ENCODE measurements around the gene SAMD11. TPM values are rescaled to one million over a fixed set of nuclear protein-coding genes. Genes with fewer than 3 reads are reported as not detected.

Gene SAMD11
- total RNA-seq, 4 donors from 2014 or later = not detected

- TF ChIP-seq, protein P1, sequence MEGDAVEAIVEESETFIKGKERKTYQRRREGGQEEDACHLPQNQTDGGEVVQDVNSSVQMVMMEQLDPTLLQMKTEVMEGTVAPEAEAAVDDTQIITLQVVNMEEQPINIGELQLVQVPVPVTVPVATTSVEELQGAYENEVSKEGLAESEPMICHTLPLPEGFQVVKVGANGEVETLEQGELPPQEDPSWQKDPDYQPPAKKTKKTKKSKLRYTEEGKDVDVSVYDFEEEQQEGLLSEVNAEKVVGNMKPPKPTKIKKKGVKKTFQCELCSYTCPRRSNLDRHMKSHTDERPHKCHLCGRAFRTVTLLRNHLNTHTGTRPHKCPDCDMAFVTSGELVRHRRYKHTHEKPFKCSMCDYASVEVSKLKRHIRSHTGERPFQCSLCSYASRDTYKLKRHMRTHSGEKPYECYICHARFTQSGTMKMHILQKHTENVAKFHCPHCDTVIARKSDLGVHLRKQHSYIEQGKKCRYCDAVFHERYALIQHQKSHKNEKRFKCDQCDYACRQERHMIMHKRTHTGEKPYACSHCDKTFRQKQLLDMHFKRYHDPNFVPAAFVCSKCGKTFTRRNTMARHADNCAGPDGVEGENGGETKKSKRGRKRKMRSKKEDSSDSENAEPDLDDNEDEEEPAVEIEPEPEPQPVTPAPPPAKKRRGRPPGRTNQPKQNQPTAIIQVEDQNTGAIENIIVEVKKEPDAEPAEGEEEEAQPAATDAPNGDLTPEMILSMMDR (IDR thresholded peaks at IDR 0.05; ENCODE audit: low read depth) = no peak
Observed at GRCh38 chr1:970973-971730, 47.4 kb downstream of the SAMD11 start.

- TF ChIP-seq, protein P1 (IDR thresholded peaks at IDR 0.05; ENCODE audit: low read depth) = no peak
Observed at GRCh38 chr1:971751-972506, 48.2 kb downstream of the SAMD11 start.

GRCh38 chr1:972726-973458 lies 49.2 kb downstream of the SAMD11 start:
- TF ChIP-seq, protein P1 (IDR thresholded peaks at IDR 0.05; ENCODE audit: low read depth) = no peak

GRCh38 chr1:973459-974292 lies 50.0 kb downstream of the SAMD11 start:
- TF ChIP-seq, protein P1 (IDR thresholded peaks at IDR 0.05; ENCODE audit: low read depth) = no peak

GRCh38 chr1:974293-974640 lies 50.5 kb downstream of the SAMD11 start:
- TF ChIP-seq, protein P1 (IDR thresholded peaks at IDR 0.05; ENCODE audit: low read depth) = no peak

DNA sequence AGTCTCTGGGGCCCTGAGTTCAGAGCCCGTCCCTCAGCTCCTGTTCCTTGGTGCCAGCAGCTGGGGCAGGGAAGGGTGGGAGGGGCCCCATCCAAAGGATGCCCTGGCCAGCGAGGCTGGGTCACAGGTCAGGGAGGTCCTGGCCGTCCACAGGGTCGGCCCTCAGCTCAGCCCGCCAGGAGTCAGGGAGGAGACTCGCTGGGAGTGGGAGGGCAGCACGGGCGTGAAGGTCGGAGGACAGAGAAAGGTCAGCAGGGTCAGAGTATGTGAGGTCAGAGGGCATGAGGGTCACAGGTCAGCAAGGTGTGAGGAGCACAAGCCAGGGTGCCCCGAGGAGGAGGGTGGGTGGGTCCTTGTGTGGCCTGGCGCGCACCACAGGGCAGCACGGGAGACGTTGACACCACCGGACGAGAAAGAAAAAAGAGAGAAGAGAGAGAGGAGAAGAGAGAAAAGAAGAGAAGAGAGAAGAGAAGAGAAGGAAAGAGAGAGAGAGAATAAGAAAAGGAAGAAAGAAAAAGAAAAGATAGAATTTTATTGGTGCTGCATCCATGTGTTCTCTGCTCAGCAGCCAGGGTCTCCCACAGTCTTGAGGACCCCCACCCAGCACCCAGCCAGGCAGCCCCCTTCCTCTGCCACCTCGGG lies 51.1 kb downstream of the SAMD11 start:
- TF ChIP-seq, protein P1 (IDR thresholded peaks at IDR 0.05; ENCODE audit: low read depth) = no peak

All from subcutaneous adipose tissue (tissue), 4 donors.